Panc1 (cell line): ENCODE results near the gene ACTL10. TPM values are rescaled to one million over a fixed set of nuclear protein-coding genes. Genes with fewer than 3 reads are reported as not detected.

Source experiments
- ATAC-seq: fragments of 200-7000 bp; cut with Tn5 transposase; 2 replicates; pipeline ENCODE4 v1.9.1; 2020; ENCODE audit warnings: mild to moderate bottlenecking, moderate library complexity
- BruUV-seq: library from RNA; stranded (reverse); fragments of 400-500 nt; replicated peaks from 2 replicates; lab custom pipeline; 2021; lab: Mats Ljungman, UMichigan
- CTCF ChIA-PET: fragments of 300-600 bp; sonication (Branson Sonifier 250); formaldehyde crosslinking; loops from one replicate; lab custom pipeline; 2022; ENCODE audit warnings: antibody characterized with exemption; lab: Charles Lee
- POLR2A ChIA-PET: fragments of 300-600 bp; sonication (Branson Sonifier 250); formaldehyde crosslinking; loops from one replicate; lab custom pipeline; 2022; ENCODE audit warnings: antibody characterized with exemption; lab: Charles Lee
- DNase-seq: peaks from one replicate; pipeline ENCODE4 v3.0.0-alpha.2; 2010; ENCODE audit warnings: low read depth, low spot score
- H3K27ac ChIP-seq: 2 replicates; pipeline ENCODE4 v1.5.1; 2011; ENCODE audit warnings: mild to moderate bottlenecking, low read length, inconsistent platforms
- H3K27me3 ChIP-seq: fragments of 200-500 bp; sonication (Bioruptor generic); 2 replicates; pipeline ENCODE4 v1.6.0; 2014; ENCODE audit warnings: low read length, inconsistent platforms; ENCODE audit not compliant: control insufficient read depth, insufficient read depth
- H3K36me3 ChIP-seq: fragments of 200-500 bp; sonication (Bioruptor generic); 2 replicates; pipeline ENCODE4 v1.5.1; 2014; ENCODE audit warnings: inconsistent platforms, mild to moderate bottlenecking, low read length, moderate library complexity; ENCODE audit not compliant: control insufficient read depth, insufficient read depth
- H3K4me1 ChIP-seq: 2 replicates; pipeline ENCODE4 v1.5.1; 2011; ENCODE audit warnings: inconsistent platforms, mild to moderate bottlenecking, low read length, moderate library complexity; ENCODE audit not compliant: control insufficient read depth, insufficient read depth
- H3K4me3 ChIP-seq, 2 experiments: 2 replicates each; pipeline ENCODE4 v1.5.1; 2011 to 2012; ENCODE audit warnings: low read depth in 2 of 2, low read length in 2 of 2, mild to moderate bottlenecking in 2 of 2, inconsistent platforms in 1 of 2, moderate library complexity in 1 of 2
- H3K9me3 ChIP-seq: fragments of 200-500 bp; sonication (Bioruptor generic); 2 replicates; pipeline ENCODE4 v1.5.1; 2014; ENCODE audit warnings: low read depth, mild to moderate bottlenecking, inconsistent platforms, low read length, moderate library complexity; ENCODE audit not compliant: control insufficient read depth, insufficient read depth
- POLR2AphosphoS5 ChIP-seq: IDR thresholded peaks from 2 replicates; pipeline ENCODE4 v1.6.1; 2012; ENCODE audit warnings: mild to moderate bottlenecking, low read depth, low read length, moderate library complexity
- REST ChIP-seq, 2 experiments: IDR thresholded peaks; 2 replicates each; pipeline ENCODE4 v1.6.1; 2011 to 2012; ENCODE audit warnings: low read depth in 2 of 2, control low read depth in 1 of 2, low read length in 1 of 2, mild to moderate bottlenecking in 1 of 2, moderate library complexity in 1 of 2; ENCODE audit not compliant: insufficient read depth in 1 of 2
- SIN3A ChIP-seq: IDR thresholded peaks from 2 replicates; pipeline ENCODE4 v1.6.1; 2012; ENCODE audit warnings: low read depth, mild to moderate bottlenecking, low read length, moderate library complexity, borderline replicate concordance; ENCODE audit not compliant: insufficient read depth
- TCF7L2 ChIP-seq: IDR thresholded peaks from 2 replicates; pipeline ENCODE4 v1.6.1; 2011; ENCODE audit warnings: mild to moderate bottlenecking, low read depth, low read length, inconsistent platforms
- in situ Hi-C: cut with HindIII; loops from 2 replicates; pipeline ENCODE4 v1.10.0; 2016; ENCODE audit warnings: low sequenced_read_pairs, low pct_unique_long_range_greater_than_20kb
- intact Hi-C: fragments of 100-400 bp; cut with micrococcal nuclease; formaldehyde crosslinking; loops from one replicate; pipeline ENCODE4 v1.10.0; 2022; ENCODE audit not compliant: unreplicated experiment
- total RNA-seq: library from RNA; stranded (reverse); gene quantifications from one replicate; pipeline ENCODE4 v1.2.1, GENCODE V29; 2021; ENCODE audit not compliant: unreplicated experiment
- TF ChIP-seq, protein P1 (sequence below): fragments of 450-650 bp; IDR thresholded peaks from 2 replicates; pipeline ENCODE4 v1.5.1; 2017; ENCODE audit warnings: mild to moderate bottlenecking

The ACTL10 gene
- total RNA-seq, 1 experiment from 2014 or later = not detected

DNA sequence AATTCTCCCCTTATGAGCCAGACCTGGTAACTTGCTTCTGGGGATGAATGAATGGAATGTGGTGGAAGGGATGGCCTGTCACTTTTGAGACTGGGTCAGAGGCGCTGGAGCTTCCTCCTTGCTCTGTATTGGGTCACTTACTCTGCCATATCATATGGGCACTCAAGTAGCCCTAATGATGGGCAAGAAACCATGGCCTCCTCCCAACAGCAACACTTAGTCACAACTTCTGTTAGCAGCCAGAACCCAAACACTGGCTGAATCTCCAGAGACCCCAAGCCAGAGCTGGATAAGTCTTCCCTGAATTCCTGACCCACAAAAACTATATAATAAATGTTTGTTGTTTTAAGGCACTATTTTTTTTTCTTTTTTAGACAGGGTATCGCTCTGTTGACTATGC, 13.9 kb downstream of the ACTL10 start:
- peaks cover 10% of the 10 kb centered on the region for H3K4me1 ChIP-seq
- no TSS peak for BruUV-seq
- DNase-seq = no peak
- no peak for ATAC-seq
- no peaks in the 10 kb centered on the region for H3K27me3 ChIP-seq
- CTCF ChIA-PET = no interaction called here
- intact Hi-C loops (no loop called here), in situ Hi-C loops (no loop called here)
- TF ChIP-seq SIN3A = no peak
- TF ChIP-seq, protein P1, sequence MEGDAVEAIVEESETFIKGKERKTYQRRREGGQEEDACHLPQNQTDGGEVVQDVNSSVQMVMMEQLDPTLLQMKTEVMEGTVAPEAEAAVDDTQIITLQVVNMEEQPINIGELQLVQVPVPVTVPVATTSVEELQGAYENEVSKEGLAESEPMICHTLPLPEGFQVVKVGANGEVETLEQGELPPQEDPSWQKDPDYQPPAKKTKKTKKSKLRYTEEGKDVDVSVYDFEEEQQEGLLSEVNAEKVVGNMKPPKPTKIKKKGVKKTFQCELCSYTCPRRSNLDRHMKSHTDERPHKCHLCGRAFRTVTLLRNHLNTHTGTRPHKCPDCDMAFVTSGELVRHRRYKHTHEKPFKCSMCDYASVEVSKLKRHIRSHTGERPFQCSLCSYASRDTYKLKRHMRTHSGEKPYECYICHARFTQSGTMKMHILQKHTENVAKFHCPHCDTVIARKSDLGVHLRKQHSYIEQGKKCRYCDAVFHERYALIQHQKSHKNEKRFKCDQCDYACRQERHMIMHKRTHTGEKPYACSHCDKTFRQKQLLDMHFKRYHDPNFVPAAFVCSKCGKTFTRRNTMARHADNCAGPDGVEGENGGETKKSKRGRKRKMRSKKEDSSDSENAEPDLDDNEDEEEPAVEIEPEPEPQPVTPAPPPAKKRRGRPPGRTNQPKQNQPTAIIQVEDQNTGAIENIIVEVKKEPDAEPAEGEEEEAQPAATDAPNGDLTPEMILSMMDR = no peak
- TF ChIP-seq TCF7L2 = no peak
- no peak for TF ChIP-seq POLR2AphosphoS5
- TF ChIP-seq REST (IDR thresholded peaks at IDR 0.05; ENCODE audit: insufficient read depth in 1 of 2, low read depth in 2 of 2, low read length in 1 of 2) = no peak
- POLR2A ChIA-PET = interaction anchor here (0.6 kb wide), 1 partner anchor 1772 kb away, joined by 8 read pairs; no protein-coding TSS in a partner anchor
- no peak overlapping the region for H3K4me3 ChIP-seq
- H3K9me3 ChIP-seq = no peaks in the 10 kb centered on the region
- no peak overlapping the region for H3K27ac ChIP-seq
- H3K36me3 ChIP-seq = no peaks in the 10 kb centered on the region

DNA sequence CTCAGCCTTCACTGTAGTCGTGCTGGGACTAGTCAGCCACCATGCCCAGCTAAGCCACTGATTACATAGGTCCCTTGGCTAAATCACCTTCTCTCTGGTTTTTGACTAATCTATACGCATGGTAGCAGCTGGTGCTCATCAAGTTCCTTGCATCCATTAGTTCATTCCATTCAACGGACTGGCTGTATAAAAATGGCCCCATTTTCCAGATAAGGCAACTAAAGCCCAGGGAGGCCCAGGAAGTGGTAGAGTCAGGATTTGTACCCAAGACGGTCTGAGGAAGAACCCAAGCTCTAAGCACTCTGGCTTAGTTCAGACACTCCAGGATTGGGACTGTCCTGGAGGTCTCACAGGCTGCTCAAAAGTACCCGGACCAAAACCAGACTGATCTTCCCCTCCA, 14.5 kb downstream of the ACTL10 start:
- Histone ChIP-seq H3K27me3 (no peaks in the 10 kb centered on the region), H3K27ac (no peak overlapping the region), H3K4me3 (no peak overlapping the region), H3K4me1 (peaks cover 6% of the 10 kb centered on the region), H3K36me3 (no peaks in the 10 kb centered on the region), H3K9me3 (no peaks in the 10 kb centered on the region)
- ATAC-seq = no peak
- intact Hi-C loops = no loop called here
- in situ Hi-C loops = no loop called here
- TF ChIP-seq TCF7L2 (no peak), REST (IDR thresholded peaks at IDR 0.05; ENCODE audit: insufficient read depth in 1 of 2, low read depth in 2 of 2, low read length in 1 of 2) (no peak), SIN3A (no peak), POLR2AphosphoS5 (no peak)
- TF ChIP-seq, protein P1 = no peak
- no peak for DNase-seq
- no TSS peak for BruUV-seq
- CTCF ChIA-PET = no interaction called here
- POLR2A ChIA-PET = interaction anchor here (0.5 to 0.6 kb wide), 2 partner anchors 136 to 1773 kb away, joined by 3 to 8 read pairs; no protein-coding TSS in a partner anchor
